ENCODE data around the gene MPDU1.
"Not testable (repeated sequence)": the region's sequence is repeated elsewhere in the genome, so short reads cannot be mapped to it uniquely, and the experiment has no call there.

MPDU1 gene

DNA sequence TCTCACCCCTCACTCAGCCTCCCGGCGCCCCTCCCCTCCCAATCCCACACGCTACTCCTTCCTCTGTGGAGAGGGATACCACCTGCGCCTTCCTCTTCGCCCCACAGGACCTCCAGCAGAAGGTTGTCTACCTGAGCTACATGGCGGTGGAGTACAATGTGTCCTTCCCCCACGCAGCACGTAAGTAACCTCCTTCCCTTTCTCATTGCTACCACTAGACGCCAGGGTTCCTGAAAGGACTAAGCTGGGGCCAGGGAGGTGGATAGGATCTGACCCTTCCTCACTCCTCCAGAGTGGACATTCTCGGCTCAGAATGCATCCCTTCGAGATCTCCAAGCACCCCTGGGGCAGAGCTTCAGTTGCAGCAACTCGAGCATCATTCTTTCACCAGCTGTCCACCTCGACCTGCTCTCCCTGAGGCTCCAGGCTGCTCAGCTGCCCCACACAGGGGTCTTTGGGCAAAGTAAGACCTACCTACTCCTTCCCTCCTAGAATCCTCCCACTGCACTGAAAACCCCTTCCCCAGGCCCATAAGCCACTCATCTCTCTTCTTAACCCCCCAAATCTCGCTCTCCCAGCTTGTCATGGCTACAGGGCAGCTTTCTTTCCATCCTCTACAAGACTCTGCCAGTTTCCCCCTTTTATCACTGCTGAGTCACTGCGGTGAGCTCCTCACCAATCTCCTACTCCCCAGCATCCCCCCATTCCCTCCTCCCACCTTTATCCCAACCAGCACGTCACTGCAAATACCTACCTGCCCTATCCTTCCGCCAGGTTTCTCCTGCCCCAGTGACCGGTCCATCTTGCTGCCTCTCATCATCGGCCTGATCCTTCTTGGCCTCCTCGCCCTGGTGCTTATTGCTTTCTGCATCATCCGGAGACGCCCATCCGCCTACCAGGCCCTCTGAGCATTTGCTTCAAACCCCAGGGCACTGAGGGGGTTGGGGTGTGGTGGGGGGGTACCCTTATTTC lies 2.8 kb upstream of the MPDU1 start:
- DNase-seq: no peak

DNA sequence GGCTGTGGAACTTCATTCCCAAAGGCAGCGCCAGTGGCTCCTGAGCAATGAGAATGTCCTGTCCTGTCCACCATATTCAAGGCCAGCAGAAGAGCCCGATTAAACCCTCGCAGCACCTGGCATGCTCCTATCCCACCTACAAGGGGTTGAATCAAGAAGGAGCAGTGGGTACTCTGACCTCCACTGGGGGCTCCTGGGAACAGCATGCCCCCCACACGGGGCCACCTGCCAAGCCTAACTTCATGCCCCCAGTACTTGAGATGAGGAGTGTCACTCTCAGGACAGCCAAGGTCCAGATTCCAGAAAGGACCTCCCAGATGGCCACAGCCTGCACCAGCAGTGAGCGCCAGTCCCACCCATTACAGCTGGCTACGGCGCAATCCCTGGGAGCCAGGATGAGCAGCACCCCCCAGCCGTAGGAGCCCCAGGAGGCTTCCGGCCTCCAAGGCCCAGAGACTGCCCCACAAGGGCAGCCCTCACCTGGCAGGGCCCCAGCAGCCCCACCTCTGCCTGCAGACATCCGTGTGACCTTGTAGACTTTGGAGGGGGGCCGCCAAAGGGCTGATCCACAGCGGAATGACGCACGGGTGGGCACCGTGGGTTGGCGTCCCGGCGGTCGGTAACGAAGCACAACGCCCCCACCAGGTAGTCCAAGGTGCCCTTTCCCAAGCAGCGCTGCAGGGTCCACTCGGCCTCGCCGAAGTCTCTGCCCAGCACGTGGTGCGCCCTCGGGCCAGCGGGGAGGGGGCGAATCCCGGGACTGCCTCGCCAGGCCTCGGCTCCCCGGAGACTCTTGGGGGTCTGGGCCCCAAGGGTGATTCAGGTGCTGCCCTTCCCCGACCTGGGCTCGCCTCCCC lies 1.0 kb upstream of the MPDU1 start:
- no peak for DNase-seq

DNA sequence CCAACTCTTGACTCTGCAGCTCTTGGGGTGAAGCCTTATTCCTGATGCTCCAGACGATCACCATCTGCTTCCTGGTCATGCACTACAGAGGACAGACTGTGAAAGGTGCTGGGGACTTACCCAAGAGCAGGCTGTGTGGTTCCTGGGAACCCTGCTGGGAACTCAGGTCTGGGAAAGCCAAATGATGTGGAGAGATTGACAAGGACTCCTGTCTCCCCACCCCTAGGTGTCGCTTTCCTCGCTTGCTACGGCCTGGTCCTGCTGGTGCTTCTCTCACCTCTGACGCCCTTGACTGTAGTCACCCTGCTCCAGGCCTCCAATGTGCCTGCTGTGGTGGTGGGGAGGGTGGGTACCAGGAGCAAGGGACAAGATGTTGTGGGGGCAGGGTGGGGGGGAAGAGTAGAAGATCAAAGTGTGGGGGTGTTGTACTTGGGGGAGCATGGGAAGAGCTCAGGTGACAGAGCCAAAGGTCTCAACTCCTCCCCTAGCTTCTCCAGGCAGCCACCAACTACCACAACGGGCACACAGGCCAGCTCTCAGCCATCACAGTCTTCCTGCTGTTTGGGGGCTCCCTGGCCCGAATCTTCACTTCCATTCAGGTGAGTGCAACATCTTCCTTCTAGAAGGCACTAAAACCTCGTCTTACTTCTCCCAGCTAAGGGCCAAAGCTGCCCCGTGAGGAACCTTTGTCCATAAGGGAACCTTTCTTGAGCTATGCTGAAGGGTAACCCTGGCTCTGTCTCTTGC lies 3.2 kb downstream of the MPDU1 start:
- DNase-seq: no peak

DNA sequence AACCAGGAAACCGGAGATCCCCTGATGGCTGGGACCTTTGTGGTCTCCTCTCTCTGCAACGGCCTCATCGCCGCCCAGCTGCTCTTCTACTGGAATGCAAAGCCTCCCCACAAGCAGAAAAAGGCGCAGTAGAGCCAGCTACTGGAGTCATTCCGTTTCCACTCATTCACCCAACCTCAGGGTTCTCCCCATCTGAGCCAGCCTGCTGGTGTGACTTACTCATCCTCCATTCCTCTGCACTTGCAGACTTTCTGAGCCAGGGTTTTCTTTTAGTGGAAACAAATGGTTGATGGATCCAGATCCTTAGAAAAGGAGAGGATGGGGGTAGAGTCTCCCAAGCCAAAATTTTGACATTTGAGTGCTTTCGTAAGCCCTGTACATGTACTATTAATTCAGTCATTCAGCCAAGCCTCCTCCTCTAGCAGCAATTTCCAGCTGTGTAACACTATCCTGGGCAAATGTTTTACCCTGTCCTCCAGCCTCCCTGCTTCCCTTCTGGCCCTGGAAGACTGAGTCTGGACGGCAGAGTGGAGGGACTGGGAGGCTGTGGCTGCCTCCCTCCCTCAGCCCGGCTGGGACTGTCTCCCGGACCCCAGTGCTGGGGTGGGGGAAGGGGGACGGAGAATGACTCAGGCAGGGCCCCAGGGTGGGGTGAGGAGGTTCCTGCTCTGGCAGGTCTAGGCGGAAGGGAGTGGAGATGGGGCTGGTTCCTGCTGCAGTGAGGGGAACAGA lies 3.9 kb downstream of the MPDU1 start:
- DNase-seq: no peak

DNA sequence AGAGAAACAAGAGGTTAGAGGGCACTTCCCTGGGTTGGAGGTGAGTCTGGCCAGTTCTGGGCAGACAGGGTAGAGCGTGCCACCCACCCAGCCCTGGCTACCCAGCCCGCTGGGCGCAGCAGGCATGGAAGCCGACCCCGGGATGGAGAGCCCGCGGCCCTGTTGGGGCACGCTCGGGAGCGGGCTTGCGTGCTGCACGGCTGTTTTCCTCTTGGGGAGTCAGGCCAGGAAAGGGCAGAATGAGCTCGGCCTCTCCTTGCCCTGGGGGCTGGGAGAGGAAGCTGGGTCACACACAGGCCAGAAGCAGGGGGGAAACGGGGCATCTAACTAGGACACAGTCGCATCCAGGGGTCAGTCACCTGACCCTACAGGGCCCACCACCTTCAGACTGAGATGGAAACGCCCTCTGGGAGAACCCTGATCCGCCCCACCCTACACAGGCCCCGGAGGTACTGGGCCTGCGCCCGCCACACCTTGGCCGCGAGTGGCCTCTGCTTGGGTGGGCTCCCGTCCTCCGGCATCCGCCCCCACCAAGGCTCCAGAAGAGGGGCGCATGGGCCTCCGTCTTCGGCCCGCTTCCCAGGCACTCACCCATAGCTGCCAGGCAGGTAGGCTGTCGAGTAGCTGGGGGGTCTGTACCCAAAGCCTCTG lies 5.0 kb downstream of the MPDU1 start:
- no peak for DNase-seq

DNA sequence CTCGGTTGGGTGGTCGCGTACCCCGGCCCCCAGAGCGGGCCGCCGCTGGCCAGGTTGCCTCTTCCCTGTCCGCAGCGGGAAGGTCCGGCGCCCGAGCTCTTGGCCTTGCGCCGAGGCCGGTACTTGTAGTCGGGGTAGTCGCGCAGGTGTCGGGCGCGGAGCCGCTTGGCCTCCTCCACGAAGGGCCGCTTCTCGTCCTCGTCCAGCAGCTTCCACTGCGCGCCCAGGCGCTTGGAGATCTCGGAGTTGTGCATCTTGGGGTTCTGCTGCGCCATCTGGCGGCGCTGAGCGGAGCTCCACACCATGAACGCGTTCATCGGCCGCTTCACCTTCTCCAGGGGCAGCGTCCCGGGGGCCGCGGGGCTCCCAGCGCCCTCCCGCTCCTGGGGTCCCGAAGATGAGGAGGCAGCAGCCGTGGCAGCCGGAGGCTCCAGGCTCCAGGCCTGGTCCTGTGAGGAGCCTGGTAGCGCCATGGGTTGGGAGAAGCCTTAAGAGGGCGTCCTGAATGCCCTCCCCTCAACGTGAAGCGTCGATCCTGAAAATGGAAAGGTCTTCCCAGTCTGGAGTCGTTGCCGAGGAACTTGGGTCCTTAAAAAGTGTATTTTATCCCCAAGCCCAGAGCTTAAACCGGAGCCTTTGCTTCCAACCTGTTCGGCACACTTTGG lies 5.7 kb downstream of the MPDU1 start:
- peak; percentile 75 for DNase-seq

DNA sequence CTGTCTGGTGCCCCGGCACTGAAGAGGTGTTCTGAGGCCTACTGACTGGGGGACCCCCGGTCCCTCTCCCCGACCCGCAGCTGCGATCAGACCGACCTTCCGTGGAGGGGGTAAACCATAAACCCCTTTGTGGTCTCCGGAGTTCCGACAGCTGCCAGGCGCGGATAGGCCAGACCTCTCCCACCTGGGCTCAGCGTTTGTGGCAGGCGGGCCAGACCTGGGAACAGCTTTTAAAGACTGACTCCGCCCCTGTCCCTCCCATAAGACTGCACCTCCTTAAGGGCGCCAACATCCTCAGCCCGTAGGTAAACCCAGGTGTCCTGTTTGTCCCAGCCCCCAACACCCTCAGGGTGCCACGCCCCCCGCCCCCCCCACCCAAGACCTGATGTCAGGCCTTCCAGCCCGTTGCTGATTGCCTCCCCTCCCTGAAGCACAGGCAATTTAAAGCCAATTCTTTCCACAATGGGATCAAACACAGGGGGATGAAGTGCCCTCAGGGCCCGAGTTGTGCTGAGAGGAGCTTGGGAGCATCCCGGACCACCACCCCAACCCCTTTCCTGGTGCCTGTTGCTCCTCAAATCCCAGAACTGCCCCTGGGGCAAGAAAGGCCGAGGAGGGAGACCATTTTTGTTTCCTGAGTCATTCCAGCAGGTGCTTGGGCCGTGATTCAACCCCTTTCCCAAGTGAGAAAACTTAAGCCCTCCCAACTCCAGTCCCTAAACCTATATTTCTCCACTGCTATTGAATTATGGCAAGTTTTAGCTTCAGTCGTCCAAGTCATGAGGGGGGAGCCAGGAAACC lies 6.4 kb downstream of the MPDU1 start, which contains the start of gene SOX15:
Gene SOX15 (minus strand): TSS at position 204 of the 801 bp plus-strand sequence. CDS start 418 bp downstream, outside the sequence.
- DNase-seq: no peak

DNA sequence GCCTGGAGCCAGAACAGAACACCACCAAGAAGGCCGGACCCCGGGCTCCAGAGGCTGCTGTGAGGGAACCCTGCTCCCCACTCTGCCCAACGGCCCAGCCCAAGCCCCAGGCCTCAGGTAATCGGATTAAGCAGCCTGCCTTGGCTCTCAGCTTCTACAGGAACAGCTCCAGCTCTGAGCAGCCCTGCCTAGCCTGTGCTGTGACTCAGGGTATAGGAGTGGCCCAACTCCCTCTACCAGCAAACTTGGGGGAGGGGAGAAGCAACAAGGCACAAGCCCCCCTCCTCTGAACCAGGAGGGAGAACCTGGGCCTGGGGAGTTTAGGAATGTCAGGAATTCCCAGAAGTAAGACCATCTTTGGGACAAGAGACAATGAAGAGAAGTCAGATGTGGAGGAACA lies 7.1 kb downstream of the MPDU1 start:
- no peak for DNase-seq

DNA sequence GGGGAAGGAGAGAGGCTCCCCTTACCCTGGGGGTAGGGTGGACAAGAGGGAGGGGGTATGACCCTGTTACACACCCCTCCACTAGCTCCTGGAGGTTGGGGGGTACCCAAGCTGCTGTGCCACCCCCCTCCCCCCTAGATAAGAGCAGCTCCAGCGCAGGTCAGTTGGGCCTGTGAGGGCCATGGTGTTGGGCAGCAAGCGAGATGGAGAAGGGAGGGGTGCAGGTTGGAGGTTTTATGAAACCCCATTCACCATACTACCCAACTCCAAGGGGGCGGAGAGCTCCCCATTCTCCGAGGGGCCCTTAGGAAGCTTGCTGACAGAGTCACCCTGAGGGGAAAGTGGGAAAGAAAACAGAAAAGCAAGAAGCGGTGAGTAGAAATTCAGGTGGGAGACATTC lies 7.9 kb downstream of the MPDU1 start:
- no peak for DNase-seq

DNA sequence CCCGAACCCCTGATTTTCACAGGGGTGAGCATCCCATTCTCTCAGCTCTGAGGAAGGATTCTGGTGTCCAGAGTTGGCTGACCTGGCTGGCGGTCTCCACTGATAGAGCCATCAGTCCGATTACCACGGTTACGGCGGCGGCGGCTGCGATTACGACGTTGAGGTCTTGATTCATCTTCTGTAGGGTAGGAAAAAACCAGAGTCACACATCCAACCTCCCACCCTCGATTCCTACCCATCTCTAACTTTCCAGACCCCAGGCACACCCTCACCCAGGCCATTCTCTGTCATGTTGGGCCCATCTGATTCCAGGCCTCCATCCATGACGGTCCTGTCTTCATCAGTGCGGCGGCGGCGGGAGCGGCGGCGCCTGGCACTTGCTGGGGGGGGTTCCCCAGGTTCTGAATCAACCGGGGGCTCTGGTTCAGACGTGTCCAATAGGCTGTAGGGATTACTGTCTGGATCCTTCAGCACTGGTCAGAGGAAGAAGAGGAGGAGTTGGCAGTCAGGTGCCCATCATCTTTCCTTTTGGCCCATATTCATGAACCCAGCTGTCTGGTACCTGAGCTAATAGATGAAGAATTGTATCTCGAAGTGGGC lies 8.9 kb downstream of the MPDU1 start:
- DNase-seq: no peak

DNA sequence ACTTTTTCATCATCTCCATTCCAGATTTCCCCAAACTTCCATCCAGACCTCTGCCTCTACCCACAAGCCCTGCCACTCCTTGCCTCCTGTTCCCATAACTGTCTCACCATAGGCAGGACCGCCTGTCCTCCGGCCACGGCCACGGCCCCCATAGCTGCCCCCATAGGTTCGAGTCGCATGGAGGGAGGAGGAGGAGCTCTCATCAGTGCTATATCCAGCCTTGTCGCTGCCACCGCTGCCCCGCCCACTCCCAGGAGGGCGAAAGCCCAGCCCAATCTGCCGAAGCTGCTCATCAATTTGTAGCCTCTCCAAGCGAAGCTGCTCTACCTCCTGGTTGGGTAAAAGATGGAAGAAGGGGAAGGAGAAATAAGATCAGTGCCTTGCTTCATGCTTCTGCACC lies 9.6 kb downstream of the MPDU1 start:
- DNase-seq: no peak

DNA sequence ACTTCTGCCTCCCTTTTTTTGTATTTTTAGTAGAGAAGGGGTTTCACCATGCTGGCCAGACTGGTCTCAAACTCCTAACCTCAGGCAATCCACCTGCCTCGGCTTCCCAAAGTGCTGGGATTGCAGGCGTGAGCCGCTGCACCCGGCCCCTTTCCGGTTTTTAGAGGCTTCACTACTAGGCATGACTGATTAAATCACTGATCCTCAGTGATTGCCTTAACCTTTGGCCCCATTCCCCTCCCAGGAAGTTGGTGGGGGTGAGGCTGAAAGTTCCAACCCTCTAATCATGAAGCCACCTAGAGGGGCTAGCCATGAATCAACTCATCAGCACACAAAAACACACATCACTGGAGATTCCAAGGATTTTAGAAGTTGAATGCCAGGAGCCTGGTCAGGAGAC lies 13.9 kb downstream of the MPDU1 start:
- DNase-seq: not testable (repeated sequence)

DNA sequence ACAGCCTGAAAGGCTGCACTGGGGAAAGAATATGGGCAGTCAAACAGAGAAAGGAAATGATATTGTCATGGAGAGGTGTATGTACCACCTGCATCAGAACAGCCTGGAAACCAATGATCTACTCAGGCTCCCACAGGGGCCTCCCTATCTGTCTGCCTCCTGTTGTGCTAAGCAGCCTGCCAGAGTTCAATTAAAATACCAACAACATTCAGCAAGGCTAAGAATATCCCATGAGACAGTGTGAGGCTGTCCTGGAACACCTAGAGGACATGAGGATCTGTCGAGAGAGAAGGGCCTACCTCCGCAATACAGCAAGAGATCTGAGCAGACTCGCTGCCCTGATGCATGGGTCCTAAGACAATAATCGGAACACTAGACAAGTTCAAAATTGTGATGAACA lies 22.6 kb downstream of the MPDU1 start:
- DNase-seq: no peak

DNA sequence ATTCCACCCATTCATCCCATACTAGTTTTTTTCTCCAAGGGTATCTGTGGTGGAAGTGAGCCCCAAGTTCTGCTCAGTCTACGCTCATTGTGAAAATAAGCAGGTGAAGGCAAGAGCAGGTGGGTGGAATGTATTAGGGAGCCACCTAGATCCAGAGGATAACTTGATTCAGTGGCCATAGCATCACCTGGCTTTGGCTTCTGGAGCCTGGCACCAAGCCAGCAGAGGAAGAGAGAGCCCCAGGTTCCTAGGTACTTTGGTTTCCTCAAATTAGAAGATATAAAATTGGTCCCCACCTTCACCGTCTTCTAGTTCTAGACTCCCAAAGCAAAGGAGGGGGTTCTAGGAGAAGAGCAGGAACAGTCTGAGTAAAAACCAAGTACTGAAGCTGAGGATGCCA lies 27.0 kb downstream of the MPDU1 start:
- no peak for DNase-seq

DNA sequence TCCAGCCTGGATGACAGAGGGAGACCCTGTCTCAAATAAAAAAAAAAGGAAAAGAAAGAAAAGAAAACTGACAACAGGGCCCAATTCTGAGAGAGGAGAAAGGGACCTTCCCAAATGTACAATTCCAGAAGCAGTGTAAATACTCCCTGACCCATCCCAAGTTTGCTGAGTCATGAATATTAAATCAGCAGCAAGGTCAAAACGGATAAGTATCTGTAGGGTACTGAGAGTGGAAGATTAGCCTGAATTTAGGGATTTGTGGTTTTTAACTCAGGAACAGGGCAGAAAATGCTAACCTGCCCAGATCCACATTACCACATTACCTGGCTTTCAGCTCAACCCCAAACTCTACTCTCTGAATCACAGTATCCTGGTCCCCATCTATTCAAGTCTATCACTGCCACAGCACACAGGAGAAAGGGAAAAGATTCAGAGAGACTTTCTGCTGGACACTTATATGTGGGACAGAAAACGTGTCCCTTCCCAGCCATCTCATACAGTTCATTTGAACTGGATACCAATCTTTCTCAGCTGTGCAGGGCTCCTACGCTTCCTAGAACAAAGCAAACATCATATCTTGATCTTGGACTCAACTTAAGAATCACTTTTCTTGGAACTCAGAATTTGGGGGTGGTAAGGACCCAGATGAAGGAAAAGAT lies 28.1 kb downstream of the MPDU1 start:
- DNase-seq: no peak

DNA sequence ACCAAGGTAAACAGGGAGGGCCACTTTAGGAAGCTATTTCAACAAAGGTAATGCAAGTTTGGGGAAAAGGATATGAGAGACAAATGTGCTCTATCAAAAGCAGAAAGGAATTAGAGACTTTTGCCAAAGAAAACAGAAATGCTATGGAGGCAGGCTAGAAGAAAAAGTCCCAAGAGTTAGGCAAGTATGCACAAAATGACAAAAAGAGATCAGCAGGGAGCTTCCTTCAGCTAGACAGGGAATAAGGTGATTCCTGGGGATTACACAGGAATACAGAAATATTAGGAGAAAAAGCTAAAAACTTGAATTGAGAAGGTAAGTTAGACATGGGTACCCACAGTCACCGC lies 28.6 kb downstream of the MPDU1 start:
- DNase-seq: no peak

DNA sequence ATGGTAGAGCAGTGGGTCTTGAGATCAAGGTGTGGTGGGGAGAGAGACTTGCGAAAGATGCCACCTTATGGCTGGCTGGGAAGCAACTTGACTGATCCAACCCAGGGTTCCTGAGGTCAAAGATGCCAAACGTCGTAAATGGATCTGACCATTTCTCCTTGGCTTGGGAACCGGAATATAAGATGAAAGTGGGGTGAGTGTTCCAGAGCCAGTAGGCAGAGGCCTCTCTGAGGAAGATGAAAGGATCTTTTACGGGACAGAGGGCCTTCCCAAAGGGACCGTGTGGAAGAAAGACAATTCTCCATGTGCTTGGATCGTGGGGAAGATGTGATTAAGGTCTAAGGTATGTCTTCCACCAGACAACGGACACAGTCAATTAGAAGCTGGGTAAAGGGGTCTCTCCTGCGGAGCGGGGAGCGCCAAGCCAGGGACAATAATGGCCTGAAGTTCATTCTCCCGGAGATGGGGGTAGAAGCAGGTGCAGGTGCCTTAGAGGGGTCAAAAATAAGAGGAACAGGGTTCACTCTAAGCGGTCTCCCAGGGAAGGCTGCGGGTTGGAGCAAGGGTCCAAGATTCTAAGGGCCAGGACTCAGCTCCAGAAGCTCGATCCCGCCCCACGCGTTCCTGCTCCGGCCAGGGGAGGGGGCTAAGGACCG lies 30.2 kb downstream of the MPDU1 start:
- DNase-seq: no peak

DNA sequence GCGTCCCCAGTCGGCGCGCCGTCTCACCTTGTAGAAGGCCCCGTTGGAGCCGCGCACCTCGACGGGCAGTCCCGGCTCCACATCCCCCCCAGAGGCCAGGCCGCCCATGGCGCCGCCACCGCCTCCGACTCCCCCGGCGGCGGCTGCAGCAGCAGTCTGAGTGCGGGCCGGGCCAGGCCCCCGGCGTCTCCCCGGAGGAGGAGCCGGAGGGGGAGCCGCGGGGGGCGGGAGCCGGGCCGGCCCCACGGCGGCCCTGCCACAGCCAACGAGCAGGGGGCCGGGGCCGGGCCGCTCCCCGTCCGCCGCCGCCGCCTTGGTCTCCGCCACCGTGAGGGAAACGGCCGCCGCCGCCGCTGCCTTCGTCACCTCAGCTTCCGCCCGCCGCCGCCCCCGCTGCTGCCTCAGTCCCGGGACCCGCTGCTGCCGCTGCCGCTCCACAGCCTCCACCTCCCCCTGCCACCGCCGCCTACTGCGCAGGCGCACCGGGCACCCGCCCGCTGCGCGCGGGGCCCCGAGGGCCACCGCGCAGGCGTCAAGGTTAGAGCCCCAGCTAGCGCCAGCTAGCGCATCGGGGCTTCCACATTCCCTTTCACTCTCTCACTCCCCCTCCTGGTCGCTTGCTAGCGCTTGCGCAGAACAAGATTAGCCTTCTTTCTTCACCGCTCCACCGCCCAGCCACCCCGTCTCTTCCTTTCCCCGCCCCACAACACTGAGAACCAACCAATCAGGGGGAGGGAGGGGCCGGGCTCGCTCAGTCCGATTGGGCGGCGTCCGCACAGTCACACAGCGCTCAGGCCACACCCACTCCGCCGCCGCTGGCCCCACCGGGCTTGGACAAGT lies 31.0 kb downstream of the MPDU1 start, which contains the start of gene FXR2:
Gene FXR2 (minus strand): TSS at position 473 of the 840 bp plus-strand sequence. CDS start 365 bp downstream, at position 108.
- DNase-seq: peak; percentile 100
